ENCODE results near the gene GOLGA3. TPM values are rescaled to one million over a fixed set of nuclear protein-coding genes. Genes with fewer than 3 reads are reported as not detected.

Gene GOLGA3
- total and polyA plus RNA-seq, 2 experiments from 2014 or later = 10.3 to 57.8 TPM

DNA sequence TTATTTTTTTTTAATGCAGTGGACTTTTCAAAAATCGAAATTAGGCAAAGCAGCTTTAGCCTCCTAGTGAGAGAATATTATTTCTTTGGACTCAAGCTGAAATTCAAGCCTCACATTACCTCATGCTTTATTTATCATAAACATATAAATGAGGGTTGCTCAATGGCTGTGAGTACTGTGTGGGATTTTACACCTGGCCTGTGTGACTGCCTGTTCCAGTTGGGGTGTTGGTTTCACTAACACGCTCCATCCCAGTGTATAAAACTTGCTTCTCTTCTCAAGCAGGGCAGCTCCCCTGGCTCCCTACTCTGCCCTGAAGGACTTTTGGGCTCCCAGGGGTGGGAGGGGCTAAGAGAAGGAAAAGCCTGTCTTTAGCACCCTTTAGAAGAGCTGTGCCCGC, 82.1 kb downstream of the GOLGA3 start:
- H3K27me3 Mint-ChIP-seq (ENCODE audit: insufficient read depth, low read depth, poor library complexity) = peaks cover 9% of the 10 kb centered on the region
- Histone ChIP-seq H3K4me1 (ENCODE audit: insufficient read depth) (no peaks in the 10 kb centered on the region), H3K36me3 (ENCODE audit: insufficient read depth) (peaks cover 44% of the 10 kb centered on the region), H3K27me3 (ENCODE audit: insufficient read depth) (no peaks in the 10 kb centered on the region), H3K9me2 (ENCODE audit: insufficient read depth) (no peaks in the 10 kb centered on the region), H3K27ac (ENCODE audit: low read depth) (no peak overlapping the region), H3F3A (replicated peaks; ENCODE audit: low read depth) (no peaks in the 10 kb centered on the region), H3K4me2 (no peak overlapping the region), H3K79me2 (replicated peaks; ENCODE audit: insufficient read depth) (peaks cover 31% of the 10 kb centered on the region), H4K20me1 (replicated peaks; ENCODE audit: insufficient read depth) (peaks cover 26% of the 10 kb centered on the region), H3K4me3 (no peak overlapping the region), H2AFZ (no peak overlapping the region)
- no peaks in the 10 kb centered on the region for H3K9me3 Mint-ChIP-seq
- no peak overlapping the region for H3K4me3 Mint-ChIP-seq
- TF ChIP-seq EZH2phosphoT487 (IDR thresholded peaks at IDR 0.05; ENCODE audit: unreplicated experiment) (no peak), ZNF114 (CRISPR knock-in tag; IDR thresholded peaks at IDR 0.05) (no peak), STAT1 (IDR thresholded peaks at IDR 0.05; ENCODE audit: unreplicated experiment) (no peak), JUNB (IDR thresholded peaks at IDR 0.05; ENCODE audit: unreplicated experiment) (no peak), CREB1 (CRISPR knock-in tag; IDR thresholded peaks at IDR 0.05; ENCODE audit: low read depth) (no peak), POLR2AphosphoS5 (IDR thresholded peaks at IDR 0.05; ENCODE audit: low read depth) (no peak), EZH2 (IDR thresholded peaks at IDR 0.05; ENCODE audit: low read depth, unreplicated experiment) (no peak)
- TF ChIP-seq, protein P1, sequence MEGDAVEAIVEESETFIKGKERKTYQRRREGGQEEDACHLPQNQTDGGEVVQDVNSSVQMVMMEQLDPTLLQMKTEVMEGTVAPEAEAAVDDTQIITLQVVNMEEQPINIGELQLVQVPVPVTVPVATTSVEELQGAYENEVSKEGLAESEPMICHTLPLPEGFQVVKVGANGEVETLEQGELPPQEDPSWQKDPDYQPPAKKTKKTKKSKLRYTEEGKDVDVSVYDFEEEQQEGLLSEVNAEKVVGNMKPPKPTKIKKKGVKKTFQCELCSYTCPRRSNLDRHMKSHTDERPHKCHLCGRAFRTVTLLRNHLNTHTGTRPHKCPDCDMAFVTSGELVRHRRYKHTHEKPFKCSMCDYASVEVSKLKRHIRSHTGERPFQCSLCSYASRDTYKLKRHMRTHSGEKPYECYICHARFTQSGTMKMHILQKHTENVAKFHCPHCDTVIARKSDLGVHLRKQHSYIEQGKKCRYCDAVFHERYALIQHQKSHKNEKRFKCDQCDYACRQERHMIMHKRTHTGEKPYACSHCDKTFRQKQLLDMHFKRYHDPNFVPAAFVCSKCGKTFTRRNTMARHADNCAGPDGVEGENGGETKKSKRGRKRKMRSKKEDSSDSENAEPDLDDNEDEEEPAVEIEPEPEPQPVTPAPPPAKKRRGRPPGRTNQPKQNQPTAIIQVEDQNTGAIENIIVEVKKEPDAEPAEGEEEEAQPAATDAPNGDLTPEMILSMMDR (conservative IDR thresholded peaks at IDR 0.05; ENCODE audit: low read depth in 2 of 2) = no peak
- TF ChIP-seq, protein P2, sequence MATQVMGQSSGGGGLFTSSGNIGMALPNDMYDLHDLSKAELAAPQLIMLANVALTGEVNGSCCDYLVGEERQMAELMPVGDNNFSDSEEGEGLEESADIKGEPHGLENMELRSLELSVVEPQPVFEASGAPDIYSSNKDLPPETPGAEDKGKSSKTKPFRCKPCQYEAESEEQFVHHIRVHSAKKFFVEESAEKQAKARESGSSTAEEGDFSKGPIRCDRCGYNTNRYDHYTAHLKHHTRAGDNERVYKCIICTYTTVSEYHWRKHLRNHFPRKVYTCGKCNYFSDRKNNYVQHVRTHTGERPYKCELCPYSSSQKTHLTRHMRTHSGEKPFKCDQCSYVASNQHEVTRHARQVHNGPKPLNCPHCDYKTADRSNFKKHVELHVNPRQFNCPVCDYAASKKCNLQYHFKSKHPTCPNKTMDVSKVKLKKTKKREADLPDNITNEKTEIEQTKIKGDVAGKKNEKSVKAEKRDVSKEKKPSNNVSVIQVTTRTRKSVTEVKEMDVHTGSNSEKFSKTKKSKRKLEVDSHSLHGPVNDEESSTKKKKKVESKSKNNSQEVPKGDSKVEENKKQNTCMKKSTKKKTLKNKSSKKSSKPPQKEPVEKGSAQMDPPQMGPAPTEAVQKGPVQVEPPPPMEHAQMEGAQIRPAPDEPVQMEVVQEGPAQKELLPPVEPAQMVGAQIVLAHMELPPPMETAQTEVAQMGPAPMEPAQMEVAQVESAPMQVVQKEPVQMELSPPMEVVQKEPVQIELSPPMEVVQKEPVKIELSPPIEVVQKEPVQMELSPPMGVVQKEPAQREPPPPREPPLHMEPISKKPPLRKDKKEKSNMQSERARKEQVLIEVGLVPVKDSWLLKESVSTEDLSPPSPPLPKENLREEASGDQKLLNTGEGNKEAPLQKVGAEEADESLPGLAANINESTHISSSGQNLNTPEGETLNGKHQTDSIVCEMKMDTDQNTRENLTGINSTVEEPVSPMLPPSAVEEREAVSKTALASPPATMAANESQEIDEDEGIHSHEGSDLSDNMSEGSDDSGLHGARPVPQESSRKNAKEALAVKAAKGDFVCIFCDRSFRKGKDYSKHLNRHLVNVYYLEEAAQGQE (IDR thresholded peaks at IDR 0.05; ENCODE audit: unreplicated experiment) = no peak
- TF ChIP-seq, protein P3, sequence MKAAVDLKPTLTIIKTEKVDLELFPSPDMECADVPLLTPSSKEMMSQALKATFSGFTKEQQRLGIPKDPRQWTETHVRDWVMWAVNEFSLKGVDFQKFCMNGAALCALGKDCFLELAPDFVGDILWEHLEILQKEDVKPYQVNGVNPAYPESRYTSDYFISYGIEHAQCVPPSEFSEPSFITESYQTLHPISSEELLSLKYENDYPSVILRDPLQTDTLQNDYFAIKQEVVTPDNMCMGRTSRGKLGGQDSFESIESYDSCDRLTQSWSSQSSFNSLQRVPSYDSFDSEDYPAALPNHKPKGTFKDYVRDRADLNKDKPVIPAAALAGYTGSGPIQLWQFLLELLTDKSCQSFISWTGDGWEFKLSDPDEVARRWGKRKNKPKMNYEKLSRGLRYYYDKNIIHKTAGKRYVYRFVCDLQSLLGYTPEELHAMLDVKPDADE (IDR thresholded peaks at IDR 0.05) = no peak
- H3K27ac Mint-ChIP-seq = no peak overlapping the region
- no peaks in the 10 kb centered on the region for H3K4me1 Mint-ChIP-seq
- peaks cover 92% of the 10 kb centered on the region for H3K36me3 Mint-ChIP-seq (ENCODE audit: low read depth)
- no peak for ATAC-seq
- DNase-seq (ENCODE audit: low spot score) = no peak

Measured in GM23338 (cell line).